Activated naive CD8-positive, alpha-beta T cell treated with anti-CD3 and anti-CD28 coated beads, Interleukin-2, amount 50 U/mL, for 24 hours (primary cell): Measurements from ENCODE around the gene HSF2BP.
"Not testable (repeated sequence)": the region's sequence is repeated elsewhere in the genome, so short reads cannot be mapped to it uniquely, and the experiment has no call there.

Source experiments
- ATAC-seq: fragments of 150-1000 bp; cut with Tn5 transposase; one replicate; pipeline ENCODE4 v1.10.0; 2021
- DNase-seq: peaks from one replicate; pipeline ENCODE4 v3.0.0; 2021
- H3K27ac Mint-ChIP-seq: one replicate; pipeline ENCODE4 v1.8.0; 2021; ENCODE audit warnings: mild to moderate bottlenecking, mixed read lengths
- H3K27me3 Mint-ChIP-seq: one replicate; pipeline ENCODE4 v1.8.0; 2021; ENCODE audit warnings: mixed read lengths
- H3K36me3 Mint-ChIP-seq: one replicate; pipeline ENCODE4 v1.8.0; 2021; ENCODE audit warnings: low read depth, mixed read lengths
- H3K4me1 Mint-ChIP-seq: one replicate; pipeline ENCODE4 v1.8.0; 2021; ENCODE audit warnings: mixed read lengths
- H3K4me3 Mint-ChIP-seq: one replicate; pipeline ENCODE4 v1.8.0; 2021; ENCODE audit warnings: mild to moderate bottlenecking, moderate library complexity, mixed read lengths
- H3K9me3 Mint-ChIP-seq: one replicate; pipeline ENCODE4 v1.8.0; 2021; ENCODE audit warnings: mixed read lengths

Gene HSF2BP

GRCh38 chr21:43691801-43692200, 32.5 kb upstream of the HSF2BP start:
- Mint-ChIP-seq H3K27ac (no peak overlapping the region), H3K4me1 (no peaks in the 10 kb centered on the region), H3K9me3 (no peaks in the 10 kb centered on the region), H3K4me3 (no peak overlapping the region), H3K36me3 (peaks cover 58% of the 10 kb centered on the region), H3K27me3 (no peaks in the 10 kb centered on the region)
- ATAC-seq (no peak), DNase-seq (no peak)

- no peak for DNase-seq
- H3K27ac Mint-ChIP-seq: no peak overlapping the region
These were observed 32.0 kb upstream of the HSF2BP start for GRCh38 chr21:43691086-43691795.

GRCh38 chr21:43690346-43690745, 31.1 kb upstream of the HSF2BP start:
- ATAC-seq: no peak
- DNase-seq: no peak
- Mint-ChIP-seq H3K4me3 (no peak overlapping the region), H3K9me3 (no peaks in the 10 kb centered on the region), H3K4me1 (no peaks in the 10 kb centered on the region), H3K27ac (no peak overlapping the region), H3K36me3 (peaks cover 57% of the 10 kb centered on the region), H3K27me3 (no peaks in the 10 kb centered on the region)

More at GRCh38 chr21:43691086-43691795, 32.0 kb upstream of the HSF2BP start:
- peaks cover 58% of the 10 kb centered on the region for H3K36me3 Mint-ChIP-seq
- H3K4me1 Mint-ChIP-seq: no peaks in the 10 kb centered on the region
- no peaks in the 10 kb centered on the region for H3K27me3 Mint-ChIP-seq
- no peak overlapping the region for H3K4me3 Mint-ChIP-seq
- no peak for ATAC-seq
- no peaks in the 10 kb centered on the region for H3K9me3 Mint-ChIP-seq

- no peak for ATAC-seq
- Mint-ChIP-seq H3K36me3 (peaks cover 59% of the 10 kb centered on the region), H3K4me1 (no peaks in the 10 kb centered on the region)
These were observed 30.5 kb upstream of the HSF2BP start for GRCh38 chr21:43689556-43690337.

GRCh38 chr21:43688906-43689305, 29.6 kb upstream of the HSF2BP start:
- no peak for ATAC-seq
- Mint-ChIP-seq H3K9me3 (no peaks in the 10 kb centered on the region), H3K27ac (no peak overlapping the region), H3K36me3 (peaks cover 60% of the 10 kb centered on the region), H3K4me3 (no peak overlapping the region), H3K27me3 (no peaks in the 10 kb centered on the region), H3K4me1 (no peaks in the 10 kb centered on the region)
- DNase-seq: no peak

More at GRCh38 chr21:43689556-43690337, 30.5 kb upstream of the HSF2BP start:
- Mint-ChIP-seq H3K9me3 (no peaks in the 10 kb centered on the region), H3K27me3 (no peaks in the 10 kb centered on the region), H3K27ac (no peak overlapping the region), H3K4me3 (no peak overlapping the region)
- DNase-seq: no peak

- no peak for ATAC-seq
- Mint-ChIP-seq H3K27me3 (no peaks in the 10 kb centered on the region), H3K4me1 (no peaks in the 10 kb centered on the region), H3K9me3 (no peaks in the 10 kb centered on the region), H3K4me3 (no peak overlapping the region), H3K36me3 (peaks cover 57% of the 10 kb centered on the region), H3K27ac (no peak overlapping the region)
- no peak for DNase-seq
These were observed 28.5 kb upstream of the HSF2BP start for GRCh38 chr21:43687566-43688399.

GRCh38 chr21:43686811-43687565, 27.7 kb upstream of the HSF2BP start:
- peaks cover 59% of the 10 kb centered on the region for H3K36me3 Mint-ChIP-seq
- H3K27ac Mint-ChIP-seq: no peak overlapping the region
- ATAC-seq (no peak), DNase-seq (no peak)
- H3K9me3 Mint-ChIP-seq: no peaks in the 10 kb centered on the region
- no peaks in the 10 kb centered on the region for H3K27me3 Mint-ChIP-seq
- H3K4me1 Mint-ChIP-seq: no peaks in the 10 kb centered on the region
- no peak overlapping the region for H3K4me3 Mint-ChIP-seq

- H3K27me3 Mint-ChIP-seq: no peaks in the 10 kb centered on the region
- ATAC-seq (no peak), DNase-seq (no peak)
- H3K27ac Mint-ChIP-seq: no peak overlapping the region
- H3K4me3 Mint-ChIP-seq: no peak overlapping the region
- no peaks in the 10 kb centered on the region for H3K9me3 Mint-ChIP-seq
- H3K36me3 Mint-ChIP-seq: peaks cover 65% of the 10 kb centered on the region
- no peaks in the 10 kb centered on the region for H3K4me1 Mint-ChIP-seq
These were observed 25.1 kb upstream of the HSF2BP start for GRCh38 chr21:43684424-43684823.

- peaks cover 75% of the 10 kb centered on the region for H3K36me3 Mint-ChIP-seq
- ATAC-seq (no peak), DNase-seq (no peak)
- H3K4me3 Mint-ChIP-seq: no peak overlapping the region
- no peaks in the 10 kb centered on the region for H3K4me1 Mint-ChIP-seq
- H3K9me3 Mint-ChIP-seq: no peaks in the 10 kb centered on the region
- H3K27ac Mint-ChIP-seq: no peak overlapping the region
- no peaks in the 10 kb centered on the region for H3K27me3 Mint-ChIP-seq
These were observed 22.4 kb upstream of the HSF2BP start for GRCh38 chr21:43681650-43682049.

GRCh38 chr21:43680421-43680820, 21.1 kb upstream of the HSF2BP start:
- H3K4me3 Mint-ChIP-seq, H3K27me3 Mint-ChIP-seq, H3K4me1 Mint-ChIP-seq, H3K9me3 Mint-ChIP-seq, H3K27ac Mint-ChIP-seq, ATAC-seq, DNase-seq: not testable (repeated sequence)
- peaks cover 73% of the 10 kb centered on the region for H3K36me3 Mint-ChIP-seq

- DNase-seq (no peak), ATAC-seq (no peak)
- Mint-ChIP-seq H3K4me1 (no peaks in the 10 kb centered on the region), H3K27me3 (no peaks in the 10 kb centered on the region), H3K27ac (no peak overlapping the region), H3K9me3 (no peaks in the 10 kb centered on the region), H3K36me3 (peaks cover 72% of the 10 kb centered on the region), H3K4me3 (no peak overlapping the region)
These were observed 20.7 kb upstream of the HSF2BP start for GRCh38 chr21:43679951-43680350.

- H3K4me3 Mint-ChIP-seq: no peak overlapping the region
- no peaks in the 10 kb centered on the region for H3K9me3 Mint-ChIP-seq
- DNase-seq (no peak), ATAC-seq (no peak)
- no peak overlapping the region for H3K27ac Mint-ChIP-seq
- peaks cover 74% of the 10 kb centered on the region for H3K36me3 Mint-ChIP-seq
- H3K4me1 Mint-ChIP-seq: no peaks in the 10 kb centered on the region
- H3K27me3 Mint-ChIP-seq: no peaks in the 10 kb centered on the region
These were observed 17.1 kb upstream of the HSF2BP start for GRCh38 chr21:43676391-43676790.

- no peaks in the 10 kb centered on the region for H3K9me3 Mint-ChIP-seq
- no peak for ATAC-seq
- H3K27me3 Mint-ChIP-seq: no peaks in the 10 kb centered on the region
- H3K27ac Mint-ChIP-seq: no peak overlapping the region
- peaks cover 70% of the 10 kb centered on the region for H3K36me3 Mint-ChIP-seq
- DNase-seq: no peak
- no peak overlapping the region for H3K4me3 Mint-ChIP-seq
- no peaks in the 10 kb centered on the region for H3K4me1 Mint-ChIP-seq
These were observed 16.6 kb upstream of the HSF2BP start for GRCh38 chr21:43675871-43676270.
